Activated CD8-positive, alpha-beta memory T cell treated with anti-CD3 and anti-CD28 coated beads, Interleukin-2, amount 50 U/mL, for 1 hour (primary cell): ENCODE results near the gene EID3.
"Not testable (repeated sequence)": the region's sequence is repeated elsewhere in the genome, so short reads cannot be mapped to it uniquely, and the experiment has no call there.

ENCODE experiments used
- DNase-seq: peaks from one replicate; pipeline ENCODE4 v3.0.0-alpha.2; 2020; ENCODE audit errors: extremely low read depth

The EID3 gene

GRCh38 chr12:104312202-104312601, 8.7 kb downstream of the EID3 start:
- no peak for DNase-seq

- DNase-seq, result no peak
These were observed 9.1 kb downstream of the EID3 start for GRCh38 chr12:104312654-104313053.

GRCh38 chr12:104313568-104314241, 10.2 kb downstream of the EID3 start:
- DNase-seq, result no peak

- no peak for DNase-seq
These were observed 10.7 kb downstream of the EID3 start for GRCh38 chr12:104314242-104314614.

GRCh38 chr12:104315326-104316224, 12.0 kb downstream of the EID3 start:
- no peak for DNase-seq

GRCh38 chr12:104316936-104317335, 13.4 kb downstream of the EID3 start:
- DNase-seq, result no peak

GRCh38 chr12:104317538-104318210, 14.1 kb downstream of the EID3 start:
- DNase-seq, result no peak

- no peak for DNase-seq
These were observed 15.5 kb downstream of the EID3 start for GRCh38 chr12:104319028-104319427.

- no peak for DNase-seq
These were observed 16.5 kb downstream of the EID3 start for GRCh38 chr12:104319918-104320626.

GRCh38 chr12:104320627-104321024, 17.1 kb downstream of the EID3 start:
- DNase-seq, result no peak

GRCh38 chr12:104321949-104322348, 18.4 kb downstream of the EID3 start:
- DNase-seq, result no peak

GRCh38 chr12:104322533-104322932, 19.0 kb downstream of the EID3 start:
- not testable (repeated sequence) for DNase-seq

GRCh38 chr12:104323899-104324298, 20.4 kb downstream of the EID3 start:
- no peak for DNase-seq

GRCh38 chr12:104328278-104328677, 24.7 kb downstream of the EID3 start:
- not testable (repeated sequence) for DNase-seq

- no peak for DNase-seq
These were observed 25.3 kb downstream of the EID3 start for GRCh38 chr12:104328790-104329189.

- DNase-seq, result no peak
These were observed 26.4 kb downstream of the EID3 start for GRCh38 chr12:104329707-104330532.

- no peak for DNase-seq
These were observed 27.8 kb downstream of the EID3 start for GRCh38 chr12:104331376-104331775.

- DNase-seq, result not testable (repeated sequence)
These were observed 28.7 kb downstream of the EID3 start for GRCh38 chr12:104332273-104332672.

GRCh38 chr12:104333692-104334255, 30.2 kb downstream of the EID3 start:
- no peak for DNase-seq

GRCh38 chr12:104334581-104334980, 31.0 kb downstream of the EID3 start:
- no peak for DNase-seq

GRCh38 chr12:104336115-104336514, 32.6 kb downstream of the EID3 start:
- DNase-seq, result no peak
